GM12864 (cell line): ENCODE data around the gene ZNF341.

Experiments used
- DNase-seq: peaks from one replicate; pipeline ENCODE4 v3.0.0-alpha.2; 2011; ENCODE audit warnings: low read depth
- H3K4me3 ChIP-seq: 2 replicates; pipeline ENCODE4 v1.5.1; 2011; ENCODE audit warnings: mild to moderate bottlenecking, low read depth, low read length, control low read depth
- TF ChIP-seq, protein P1 (sequence below): IDR thresholded peaks from 2 replicates; pipeline ENCODE4 v1.5.1; 2011; ENCODE audit warnings: low read depth, mild to moderate bottlenecking, moderate library complexity, low read length, control low read depth, inconsistent platforms; ENCODE audit errors: missing control alignments

The ZNF341 gene

DNA sequence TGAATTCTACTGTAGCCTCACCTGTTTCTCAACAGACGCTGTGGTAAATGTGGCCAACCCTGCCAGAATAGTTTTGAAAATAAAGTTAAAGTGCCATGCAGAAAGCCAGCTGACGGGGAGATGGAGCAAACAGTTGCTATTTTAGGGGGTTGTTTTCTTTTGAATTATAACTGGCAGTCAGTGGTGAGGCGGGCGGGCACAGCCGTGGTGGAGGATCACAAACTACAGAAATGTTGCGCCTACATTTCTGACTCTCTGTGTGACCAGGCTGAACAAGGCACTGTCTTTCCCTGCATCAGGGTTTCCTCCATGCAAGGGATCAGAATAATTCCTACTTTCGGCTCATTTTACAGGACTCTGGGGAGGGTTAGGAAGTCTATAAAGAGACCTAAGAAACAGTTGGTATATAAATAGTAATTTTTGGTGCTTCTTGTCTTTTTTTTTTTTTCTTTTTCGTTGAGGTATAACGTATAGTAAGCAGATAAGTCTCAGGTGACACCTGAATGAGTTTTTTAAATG is 96.6 kb downstream of the ZNF341 start:
- TF ChIP-seq, protein P1, sequence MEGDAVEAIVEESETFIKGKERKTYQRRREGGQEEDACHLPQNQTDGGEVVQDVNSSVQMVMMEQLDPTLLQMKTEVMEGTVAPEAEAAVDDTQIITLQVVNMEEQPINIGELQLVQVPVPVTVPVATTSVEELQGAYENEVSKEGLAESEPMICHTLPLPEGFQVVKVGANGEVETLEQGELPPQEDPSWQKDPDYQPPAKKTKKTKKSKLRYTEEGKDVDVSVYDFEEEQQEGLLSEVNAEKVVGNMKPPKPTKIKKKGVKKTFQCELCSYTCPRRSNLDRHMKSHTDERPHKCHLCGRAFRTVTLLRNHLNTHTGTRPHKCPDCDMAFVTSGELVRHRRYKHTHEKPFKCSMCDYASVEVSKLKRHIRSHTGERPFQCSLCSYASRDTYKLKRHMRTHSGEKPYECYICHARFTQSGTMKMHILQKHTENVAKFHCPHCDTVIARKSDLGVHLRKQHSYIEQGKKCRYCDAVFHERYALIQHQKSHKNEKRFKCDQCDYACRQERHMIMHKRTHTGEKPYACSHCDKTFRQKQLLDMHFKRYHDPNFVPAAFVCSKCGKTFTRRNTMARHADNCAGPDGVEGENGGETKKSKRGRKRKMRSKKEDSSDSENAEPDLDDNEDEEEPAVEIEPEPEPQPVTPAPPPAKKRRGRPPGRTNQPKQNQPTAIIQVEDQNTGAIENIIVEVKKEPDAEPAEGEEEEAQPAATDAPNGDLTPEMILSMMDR, result no peak
- H3K4me3 ChIP-seq, result no peak overlapping the region
- no peak for DNase-seq

DNA sequence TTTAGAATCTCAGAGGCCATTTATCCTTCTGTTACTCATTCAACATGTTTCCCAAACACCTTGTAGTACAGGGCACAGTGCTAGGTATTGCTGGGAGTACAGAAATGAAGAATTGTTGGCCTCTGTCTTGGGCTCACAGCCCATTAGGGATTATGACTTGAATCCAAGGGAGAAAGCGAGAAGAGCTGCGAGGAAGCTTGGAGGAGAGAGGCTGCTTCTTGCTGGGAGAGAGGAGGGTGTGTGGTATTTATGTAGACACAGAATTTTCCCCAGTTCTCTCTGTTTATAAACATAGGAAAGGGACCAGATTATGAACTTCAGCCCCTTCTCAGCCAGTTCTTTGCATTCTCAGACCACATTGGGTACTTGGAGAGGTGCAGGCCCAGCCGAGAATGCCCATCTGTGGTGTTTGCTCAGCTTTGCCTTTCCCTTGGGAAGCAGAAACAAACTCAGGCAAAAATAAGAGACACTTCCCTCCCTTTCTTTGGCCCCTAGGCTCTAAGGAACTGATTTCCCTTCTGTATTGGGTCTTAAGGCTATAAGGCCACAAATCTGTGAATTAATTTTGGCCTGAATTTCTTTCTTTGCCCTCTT is 97.3 kb downstream of the ZNF341 start:
- no peak overlapping the region for H3K4me3 ChIP-seq
- TF ChIP-seq, protein P1, result no peak
- no peak for DNase-seq

GRCh38 chr20:33829636-33830035 is 97.8 kb downstream of the ZNF341 start:
- DNase-seq, result no peak
- no peak overlapping the region for H3K4me3 ChIP-seq
- TF ChIP-seq, protein P1, result no peak

DNA sequence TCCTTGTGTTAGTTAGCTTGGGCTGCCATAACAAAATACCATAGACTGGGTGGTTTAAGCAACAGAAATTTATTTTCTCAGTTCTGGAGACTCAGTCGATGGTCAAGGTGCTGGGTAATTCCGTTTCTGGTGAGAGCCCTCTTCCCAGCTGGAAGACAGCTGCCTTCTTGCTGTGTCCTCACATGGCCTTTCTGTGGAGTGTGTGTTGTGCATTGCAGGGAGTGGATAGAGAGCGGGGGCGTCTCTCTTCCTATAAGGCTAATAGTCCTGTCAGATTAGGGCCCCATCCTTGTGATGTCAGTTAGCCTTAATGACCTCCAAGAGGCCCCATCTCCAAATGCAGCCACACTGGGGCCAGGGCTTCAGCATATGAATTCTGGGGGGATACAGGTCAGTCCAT is 98.6 kb downstream of the ZNF341 start:
- TF ChIP-seq, protein P1, result no peak
- DNase-seq, result no peak
- no peak overlapping the region for H3K4me3 ChIP-seq

DNA sequence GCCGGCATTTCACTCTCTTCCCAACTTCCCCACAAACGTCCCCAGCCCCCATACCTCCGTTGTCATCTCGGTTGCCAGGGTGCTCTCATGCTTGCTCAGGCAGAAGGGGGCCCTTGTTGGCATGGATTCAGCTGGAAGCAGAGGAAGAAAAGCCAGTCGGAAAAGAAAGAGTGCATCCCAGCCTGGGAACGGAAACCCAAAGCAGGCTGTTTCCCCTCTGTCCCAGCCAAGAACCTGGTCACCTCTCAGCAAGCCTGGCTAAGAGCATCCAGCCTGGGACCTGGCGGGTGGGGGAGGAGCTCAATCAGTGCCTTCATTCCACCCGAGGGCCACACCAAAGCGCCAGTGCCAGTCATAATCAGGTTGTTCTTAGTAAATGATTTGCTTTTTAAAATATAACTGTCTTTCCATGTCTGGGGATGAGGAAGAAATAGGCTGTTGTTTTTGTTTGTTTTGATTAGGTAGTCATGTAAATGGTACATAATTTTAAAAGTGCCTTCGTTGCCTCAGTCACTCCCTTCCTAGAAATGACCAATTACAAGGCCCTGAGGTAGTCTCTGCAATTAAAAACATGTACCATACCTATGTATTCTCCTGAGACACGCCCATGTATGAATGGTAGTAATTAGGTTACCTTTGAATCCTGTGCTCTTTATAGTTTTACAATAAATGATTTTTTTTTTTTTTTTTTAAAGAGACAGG is 100.5 kb downstream of the ZNF341 start:
- H3K4me3 ChIP-seq, result no peak overlapping the region
- TF ChIP-seq, protein P1, result no peak
- DNase-seq, result no peak

- H3K4me3 ChIP-seq, result no peak overlapping the region
- no peak for DNase-seq
- TF ChIP-seq, protein P1, result no peak
Measured at GRCh38 chr20:33833333-33833732, 101.5 kb downstream of the ZNF341 start.
